Neuron (in vitro differentiated cells): ENCODE data around the gene SERPINA6.
"Not testable (repeated sequence)": the region's sequence is repeated elsewhere in the genome, so short reads cannot be mapped to it uniquely, and the experiment has no call there.

Experiments
- H2AFZ ChIP-seq: one replicate; pipeline ENCODE4 v1.6.1; 2013; ENCODE audit warnings: low read depth, mild to moderate bottlenecking, inconsistent platforms, low read length, moderate library complexity
- H3K27me3 ChIP-seq: one replicate; pipeline ENCODE4 v1.6.1; 2013; ENCODE audit warnings: low read length; ENCODE audit not compliant: insufficient read depth
- H3K36me3 ChIP-seq: one replicate; pipeline ENCODE4 v1.6.1; 2013; ENCODE audit warnings: low read length; ENCODE audit not compliant: insufficient read depth
- H3K4me1 ChIP-seq: one replicate; pipeline ENCODE4 v1.6.1; 2013; ENCODE audit warnings: low read length; ENCODE audit not compliant: insufficient read depth
- H3K4me3 ChIP-seq: 2 replicates; pipeline ENCODE4 v1.5.1; 2013; ENCODE audit warnings: mild to moderate bottlenecking, low read length, moderate library complexity
- H3K9me3 ChIP-seq: one replicate; pipeline ENCODE4 v1.6.1; 2013; ENCODE audit warnings: low read length

The SERPINA6 gene

DNA sequence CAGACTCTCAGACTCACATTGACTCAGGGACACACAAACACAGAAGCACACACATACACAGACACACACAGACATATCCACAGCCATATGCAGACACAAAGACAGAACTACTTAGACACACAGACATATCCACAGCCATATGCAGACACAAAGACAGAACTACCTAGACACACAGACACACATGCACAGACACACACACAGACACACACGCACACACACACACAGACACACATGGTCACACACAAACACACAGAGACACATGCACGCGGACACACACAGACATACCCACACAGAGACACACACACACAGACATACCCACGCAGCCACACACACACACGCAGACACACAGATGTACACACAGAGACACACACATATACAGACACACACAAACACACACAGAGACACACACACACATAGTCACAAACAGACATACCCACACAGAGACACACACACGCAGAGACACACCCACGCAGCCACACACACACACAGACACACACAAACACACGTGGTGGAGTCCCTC lies 39.5 kb upstream of the SERPINA6 start:
- no peak overlapping the region for H3K4me3 ChIP-seq
- no peak overlapping the region for H2AFZ ChIP-seq
- H3K9me3 ChIP-seq, result no peaks in the 10 kb centered on the region
- no peaks in the 10 kb centered on the region for H3K4me1 ChIP-seq
- peaks cover 2% of the 10 kb centered on the region for H3K27me3 ChIP-seq
- no peaks in the 10 kb centered on the region for H3K36me3 ChIP-seq

GRCh38 chr14:94361682-94362081 lies 38.5 kb upstream of the SERPINA6 start:
- H3K4me1 ChIP-seq, result no peaks in the 10 kb centered on the region
- no peaks in the 10 kb centered on the region for H3K36me3 ChIP-seq
- peaks cover 2% of the 10 kb centered on the region for H3K27me3 ChIP-seq
- H2AFZ ChIP-seq, result no peak overlapping the region
- H3K4me3 ChIP-seq, result no peak overlapping the region
- H3K9me3 ChIP-seq, result no peaks in the 10 kb centered on the region

DNA sequence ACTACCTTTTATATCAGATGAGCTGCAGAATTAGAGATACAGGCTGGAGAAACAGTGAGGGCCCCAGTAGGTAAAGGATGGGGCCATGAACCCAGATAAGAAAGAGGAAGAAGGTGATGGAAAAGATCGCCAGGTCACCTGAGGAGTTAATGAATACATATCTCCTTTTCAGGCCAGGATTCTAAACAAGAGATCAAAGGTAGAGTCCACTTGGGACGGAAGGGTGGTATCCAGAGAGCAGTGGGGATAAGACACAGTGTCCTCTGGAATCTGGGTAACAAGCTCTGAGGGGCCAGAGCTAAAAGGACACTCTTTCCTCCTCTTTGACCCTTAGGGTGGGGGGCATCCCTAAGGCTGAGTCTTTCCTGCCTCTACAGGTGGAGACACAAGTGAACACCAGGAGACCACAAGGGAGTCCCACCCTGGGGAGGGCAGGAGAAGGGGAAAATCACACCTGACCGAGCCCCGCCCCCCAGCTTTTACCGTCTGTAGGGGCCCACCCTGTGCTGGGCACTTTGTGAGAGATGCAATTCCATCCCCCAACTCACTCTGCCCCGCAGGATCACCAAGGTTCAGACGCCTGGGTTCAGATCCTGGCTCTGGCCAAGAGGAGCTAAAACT lies 37.9 kb upstream of the SERPINA6 start:
- H3K4me3 ChIP-seq, result no peak overlapping the region

GRCh38 chr14:94357166-94357565 lies 34.0 kb upstream of the SERPINA6 start:
- Histone ChIP-seq H3K4me1 (no peaks in the 10 kb centered on the region), H3K27me3 (no peaks in the 10 kb centered on the region), H2AFZ (no peak overlapping the region), H3K9me3 (no peaks in the 10 kb centered on the region), H3K36me3 (no peaks in the 10 kb centered on the region), H3K4me3 (no peak overlapping the region)

More for the DNA sequence above, 37.9 kb upstream of the SERPINA6 start:
- Histone ChIP-seq H3K4me1 (no peaks in the 10 kb centered on the region), H2AFZ (no peak overlapping the region), H3K9me3 (no peaks in the 10 kb centered on the region), H3K36me3 (no peaks in the 10 kb centered on the region), H3K27me3 (peaks cover 2% of the 10 kb centered on the region)

DNA sequence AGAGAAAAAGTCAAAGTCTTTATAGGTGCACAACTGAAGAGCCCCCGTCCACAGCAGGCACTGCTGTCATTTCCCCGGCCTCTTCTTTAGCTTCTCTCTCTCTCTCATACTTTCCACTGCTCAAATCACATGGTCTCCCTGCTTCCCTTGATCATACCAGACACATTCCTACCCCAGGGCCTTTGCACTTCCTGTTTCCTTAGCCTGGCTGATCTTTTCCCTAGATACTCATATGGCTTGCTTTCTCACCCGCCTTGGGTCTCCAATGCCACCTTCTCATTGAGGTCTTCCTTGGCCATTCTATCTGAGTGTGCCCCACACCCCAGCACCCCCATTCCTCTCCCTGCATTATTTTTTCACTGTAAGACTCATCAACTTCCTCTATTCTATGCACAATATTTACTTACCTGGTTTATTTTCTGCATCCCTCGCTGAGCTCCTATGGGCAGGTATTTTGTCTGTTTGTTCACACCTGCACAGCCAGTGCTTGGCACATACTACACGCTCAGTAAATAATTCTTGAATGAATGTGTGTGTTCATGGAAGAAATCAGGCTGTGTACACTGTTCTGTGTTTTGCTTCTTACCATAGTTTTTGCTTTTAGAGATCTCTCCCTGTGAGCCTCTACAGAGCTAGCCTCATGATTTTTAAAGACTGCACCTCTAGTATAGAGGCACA lies 33.4 kb upstream of the SERPINA6 start:
- Histone ChIP-seq H3K9me3 (no peaks in the 10 kb centered on the region), H3K27me3 (no peaks in the 10 kb centered on the region), H2AFZ (no peak overlapping the region), H3K36me3 (no peaks in the 10 kb centered on the region), H3K4me1 (no peaks in the 10 kb centered on the region), H3K4me3 (no peak overlapping the region)

- Histone ChIP-seq H3K36me3 (no peaks in the 10 kb centered on the region), H3K4me3 (no peak overlapping the region)
These were observed 32.2 kb upstream of the SERPINA6 start for GRCh38 chr14:94355191-94355794.

DNA sequence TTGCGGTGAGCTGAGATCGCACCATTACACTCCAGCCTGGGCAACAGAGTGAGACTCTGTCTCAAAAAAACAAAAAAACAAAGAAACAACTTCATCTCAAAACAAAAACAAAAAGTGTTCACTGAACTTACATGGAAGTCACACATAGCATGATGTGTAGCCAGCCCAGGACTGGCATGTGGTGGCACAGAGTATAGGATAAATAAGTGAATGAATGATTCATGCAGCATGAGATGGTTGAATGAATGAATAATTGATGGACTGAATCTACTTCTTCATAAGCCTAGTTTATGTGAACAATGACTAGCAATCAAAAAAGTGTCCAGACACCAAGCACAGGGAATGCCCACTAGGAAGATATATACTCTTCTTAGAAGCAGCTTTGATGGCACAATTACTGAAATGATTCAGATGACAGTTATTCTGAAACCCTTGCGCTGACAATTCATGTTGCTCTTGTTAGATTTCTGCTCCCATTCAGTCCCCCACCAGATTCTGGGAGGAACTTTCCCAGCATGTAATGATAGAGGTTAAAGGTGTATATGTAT lies 31.6 kb upstream of the SERPINA6 start:
- Histone ChIP-seq H3K36me3 (no peaks in the 10 kb centered on the region), H3K4me1 (no peaks in the 10 kb centered on the region), H3K27me3 (no peaks in the 10 kb centered on the region), H2AFZ (no peak overlapping the region), H3K9me3 (no peaks in the 10 kb centered on the region), H3K4me3 (no peak overlapping the region)

More at GRCh38 chr14:94355191-94355794, 32.2 kb upstream of the SERPINA6 start:
- Histone ChIP-seq H3K27me3 (no peaks in the 10 kb centered on the region), H2AFZ (no peak overlapping the region), H3K9me3 (no peaks in the 10 kb centered on the region), H3K4me1 (no peaks in the 10 kb centered on the region)

DNA sequence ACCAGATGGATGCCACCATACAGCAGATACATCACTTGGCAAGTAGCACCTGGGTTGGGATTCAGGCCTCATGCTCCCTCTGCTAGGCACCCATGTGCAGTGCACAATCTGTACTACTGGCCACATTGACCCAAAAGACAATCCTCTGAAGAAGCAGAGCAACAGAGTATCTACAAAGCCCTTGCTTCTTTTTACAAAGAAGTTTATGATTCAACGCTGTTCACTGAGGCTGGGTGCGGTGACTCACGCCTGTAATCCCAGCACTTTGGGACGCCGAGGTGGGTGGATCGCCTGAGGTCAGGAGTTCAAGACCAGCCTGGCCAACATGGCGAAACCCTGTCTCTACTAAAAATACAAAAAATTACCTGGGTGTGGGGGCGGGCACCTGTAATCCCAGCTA lies 31.1 kb upstream of the SERPINA6 start:
- not testable (repeated sequence) for H3K9me3 ChIP-seq, H3K27me3 ChIP-seq, H3K4me1 ChIP-seq, H3K4me3 ChIP-seq, H2AFZ ChIP-seq, H3K36me3 ChIP-seq

DNA sequence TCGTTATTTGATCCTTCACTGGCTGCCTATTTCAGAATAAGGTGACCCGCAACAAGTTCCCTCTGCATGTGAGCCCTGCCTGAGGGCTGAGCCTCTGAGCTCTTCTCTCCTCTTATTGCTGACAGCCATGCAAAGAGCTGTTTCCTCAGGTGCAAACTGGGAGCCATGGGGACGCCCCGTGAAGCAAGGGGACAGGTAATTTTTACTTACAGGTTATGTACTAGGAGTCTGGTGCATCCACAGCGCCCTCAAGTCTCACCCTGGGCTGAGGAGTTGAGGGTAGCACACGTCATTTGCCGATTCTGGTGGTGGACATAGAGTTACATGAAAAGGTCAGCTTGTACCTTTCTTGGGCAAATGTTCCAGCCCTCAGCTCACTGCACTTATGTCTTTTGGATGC lies 26.1 kb upstream of the SERPINA6 start:
- Histone ChIP-seq H2AFZ (no peak overlapping the region), H3K27me3 (no peaks in the 10 kb centered on the region), H3K4me1 (no peaks in the 10 kb centered on the region), H3K4me3 (no peak overlapping the region), H3K9me3 (no peaks in the 10 kb centered on the region), H3K36me3 (no peaks in the 10 kb centered on the region)

DNA sequence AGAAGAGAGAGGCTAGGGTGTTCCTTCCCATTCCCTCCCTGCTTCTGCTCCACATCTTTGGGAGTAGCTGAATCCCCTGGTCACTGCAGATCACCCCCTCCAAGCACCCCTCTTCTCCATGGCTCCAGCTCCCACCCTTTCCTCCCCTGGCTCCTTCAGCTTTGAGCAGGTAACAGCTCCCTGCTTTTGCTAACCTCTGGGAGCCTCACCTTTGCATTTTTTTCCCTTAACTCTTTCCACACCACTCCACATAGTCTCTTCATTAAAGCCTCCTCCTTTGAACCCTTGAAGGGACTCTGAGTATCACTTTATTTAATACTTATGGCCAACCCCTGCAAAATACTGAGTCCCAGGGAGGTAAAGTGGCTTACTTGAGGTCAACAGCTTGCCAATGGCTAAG lies 25.7 kb upstream of the SERPINA6 start:
- Histone ChIP-seq H3K4me3 (no peak overlapping the region), H3K36me3 (no peaks in the 10 kb centered on the region), H3K4me1 (no peaks in the 10 kb centered on the region), H3K9me3 (no peaks in the 10 kb centered on the region), H2AFZ (no peak overlapping the region), H3K27me3 (no peaks in the 10 kb centered on the region)

- H2AFZ ChIP-seq, result no peak overlapping the region
- no peaks in the 10 kb centered on the region for H3K4me1 ChIP-seq
- no peak overlapping the region for H3K4me3 ChIP-seq
- H3K36me3 ChIP-seq, result no peaks in the 10 kb centered on the region
- no peaks in the 10 kb centered on the region for H3K27me3 ChIP-seq
- H3K9me3 ChIP-seq, result no peaks in the 10 kb centered on the region
These were observed 23.7 kb upstream of the SERPINA6 start for GRCh38 chr14:94346841-94347240.

GRCh38 chr14:94346065-94346786 lies 23.1 kb upstream of the SERPINA6 start:
- H3K4me3 ChIP-seq, H3K4me1 ChIP-seq, H2AFZ ChIP-seq, H3K27me3 ChIP-seq, H3K9me3 ChIP-seq, H3K36me3 ChIP-seq: not testable (repeated sequence)
